ENCODE results near the gene SKI. TPM values are rescaled to one million over a fixed set of nuclear protein-coding genes. Genes with fewer than 3 reads are reported as not detected.
A peak's percentile ranks its signal among the peaks of the same experiment; 100 is the strongest.

SKI gene
- total RNA-seq, 1 experiment from 2014 or later = 38.2 TPM

GRCh38 chr1:2271211-2271721 lies 43.1 kb downstream of the SKI start:
- Mint-ChIP-seq H3K27ac (ENCODE audit: unreplicated experiment) (no peak overlapping the region), H3K4me1 (ENCODE audit: low read depth, unreplicated experiment) (no peaks in the 10 kb centered on the region), H3K9me3 (ENCODE audit: unreplicated experiment) (no peaks in the 10 kb centered on the region), H3K27me3 (ENCODE audit: insufficient read depth, unreplicated experiment) (no peaks in the 10 kb centered on the region), H3K36me3 (ENCODE audit: insufficient read depth, unreplicated experiment) (peaks cover 2% of the 10 kb centered on the region), H3K4me3 (ENCODE audit: unreplicated experiment) (no peak overlapping the region)
- Histone ChIP-seq H3K9me3 (no peaks in the 10 kb centered on the region), H3K4me1 (peaks cover 17% of the 10 kb centered on the region), H3K4me3 (ENCODE audit: low read depth, low read length) (no peak overlapping the region), H3K36me3 (ENCODE audit: control insufficient read depth, insufficient read depth, low read length) (no peaks in the 10 kb centered on the region), H3K27me3 (replicated peaks; ENCODE audit: control insufficient read depth, insufficient read depth, low read length) (no peaks in the 10 kb centered on the region)
- ChIA-PET POLR2A (no interaction called here), CTCF (no interaction called here)
- DNase-seq = no peak
- BruUV-seq (replicated peaks) = no TSS peak
- intact Hi-C loops (cut with micrococcal nuclease; ENCODE audit: unreplicated experiment) = no loop called here
- no peak for TF ChIP-seq CTCF (IDR thresholded peaks at IDR 0.05; ENCODE audit: insufficient read depth in 1 of 2, low read depth in 1 of 2, low read length in 1 of 2, severe bottlenecking in 1 of 2, unreplicated experiment in 1 of 2)

- peaks cover 10% of the 10 kb centered on the region for H3K36me3 Mint-ChIP-seq (ENCODE audit: insufficient read depth, unreplicated experiment)
- H3K4me1 Mint-ChIP-seq (ENCODE audit: low read depth, unreplicated experiment) = no peaks in the 10 kb centered on the region
- DNase-seq = peak in 1 of 2 experiments; percentile 52
- no peaks in the 10 kb centered on the region for H3K27me3 Mint-ChIP-seq (ENCODE audit: insufficient read depth, unreplicated experiment)
- BruUV-seq (replicated peaks) = no TSS peak
- ChIA-PET CTCF (no interaction called here), POLR2A (no interaction called here)
- no peak for TF ChIP-seq CTCF (IDR thresholded peaks at IDR 0.05; ENCODE audit: insufficient read depth in 1 of 2, low read depth in 1 of 2, low read length in 1 of 2, severe bottlenecking in 1 of 2, unreplicated experiment in 1 of 2)
- Histone ChIP-seq H3K9me3 (no peaks in the 10 kb centered on the region), H3K36me3 (ENCODE audit: control insufficient read depth, insufficient read depth, low read length) (no peaks in the 10 kb centered on the region), H3K27me3 (replicated peaks; ENCODE audit: control insufficient read depth, insufficient read depth, low read length) (no peaks in the 10 kb centered on the region), H3K4me3 (ENCODE audit: low read depth, low read length) (no peak overlapping the region), H3K4me1 (peaks cover 20% of the 10 kb centered on the region)
- H3K27ac Mint-ChIP-seq (ENCODE audit: unreplicated experiment) = peak overlapping the region; percentile 63
- no peak overlapping the region for H3K4me3 Mint-ChIP-seq (ENCODE audit: unreplicated experiment)
- intact Hi-C loops (cut with micrococcal nuclease; ENCODE audit: unreplicated experiment) = no loop called here
- H3K9me3 Mint-ChIP-seq (ENCODE audit: unreplicated experiment) = no peaks in the 10 kb centered on the region
Observed at GRCh38 chr1:2271841-2272655, 43.9 kb downstream of the SKI start.

GRCh38 chr1:2272686-2273400 lies 44.7 kb downstream of the SKI start:
- POLR2A ChIA-PET = no interaction called here
- no peak overlapping the region for H3K27ac Mint-ChIP-seq (ENCODE audit: unreplicated experiment)
- no peak for TF ChIP-seq CTCF (IDR thresholded peaks at IDR 0.05; ENCODE audit: insufficient read depth in 1 of 2, low read depth in 1 of 2, low read length in 1 of 2, severe bottlenecking in 1 of 2, unreplicated experiment in 1 of 2)
- CTCF ChIA-PET = no interaction called here
- no peaks in the 10 kb centered on the region for H3K9me3 Mint-ChIP-seq (ENCODE audit: unreplicated experiment)
- no peaks in the 10 kb centered on the region for H3K27me3 Mint-ChIP-seq (ENCODE audit: insufficient read depth, unreplicated experiment)
- H3K36me3 Mint-ChIP-seq (ENCODE audit: insufficient read depth, unreplicated experiment) = peaks cover 18% of the 10 kb centered on the region
- Histone ChIP-seq H3K4me1 (peaks cover 20% of the 10 kb centered on the region), H3K9me3 (no peaks in the 10 kb centered on the region), H3K27me3 (replicated peaks; ENCODE audit: control insufficient read depth, insufficient read depth, low read length) (no peaks in the 10 kb centered on the region), H3K36me3 (ENCODE audit: control insufficient read depth, insufficient read depth, low read length) (peaks cover 2% of the 10 kb centered on the region; the same call in 1 of the 2 replicates), H3K4me3 (ENCODE audit: low read depth, low read length) (no peak overlapping the region)
- no peak overlapping the region for H3K4me3 Mint-ChIP-seq (ENCODE audit: unreplicated experiment)
- no peaks in the 10 kb centered on the region for H3K4me1 Mint-ChIP-seq (ENCODE audit: low read depth, unreplicated experiment)
- no peak for DNase-seq
- no TSS peak for BruUV-seq (replicated peaks)
- intact Hi-C loops (cut with micrococcal nuclease; ENCODE audit: unreplicated experiment) = no loop called here
